K562 (cell line): Measurements from ENCODE around the gene AMIGO1. TPM values are rescaled to one million over a fixed set of nuclear protein-coding genes. Genes with fewer than 3 reads are reported as not detected.
A peak's percentile ranks its signal among the peaks of the same experiment; 100 is the strongest.

Experiments used
- CAMTA2 ChIP-seq: fragments of 250-450 bp; sonication (Bioruptor Pico); conservative IDR thresholded peaks from 2 replicates; pipeline ENCODE4 v1.5.1; 2022
- JUNB ChIP-seq: fragments of 450-650 bp; formaldehyde crosslinking; conservative IDR thresholded peaks from 2 replicates; pipeline ENCODE4 v1.4.0; 2020; ENCODE audit warnings: mild to moderate bottlenecking
- MBD2 ChIP-seq: sonication (generic); IDR thresholded peaks from 2 replicates; pipeline ENCODE4 v1.6.1; 2016; ENCODE audit warnings: low read depth, borderline replicate concordance
- MEF2D ChIP-seq: conservative IDR thresholded peaks from 2 replicates; pipeline ENCODE4 v1.6.1; 2016; ENCODE audit warnings: low read depth, missing genetic modification characterization, missing compliant biosample characterization
- OTX1 ChIP-seq: fragments of 450-650 bp; formaldehyde crosslinking; IDR thresholded peaks from 2 replicates; pipeline ENCODE4 v1.4.0; 2022; ENCODE audit warnings: mild to moderate bottlenecking
- PTTG1 ChIP-seq: fragments of 450-650 bp; IDR thresholded peaks from 2 replicates; pipeline ENCODE4 v1.6.1; 2016; ENCODE audit warnings: low read depth, mild to moderate bottlenecking, missing genetic modification characterization, missing compliant biosample characterization
- RBFOX2 ChIP-seq: fragments of 200-400 bp; formaldehyde crosslinking; IDR thresholded peaks from 2 replicates; pipeline ENCODE4 v1.6.1; 2017; ENCODE audit warnings: low read depth, mild to moderate bottlenecking, low read length, moderate library complexity
- TAF7 ChIP-seq: fragments of 450-650 bp; IDR thresholded peaks from 2 replicates; pipeline ENCODE4 v1.6.1; 2016; ENCODE audit warnings: missing genetic modification characterization, missing compliant biosample characterization
- YY1 ChIP-seq, 3 experiments: IDR thresholded peaks; 2 replicates each; pipeline ENCODE4 v1.6.1; 2011; ENCODE audit warnings: low read length in 2 of 3, mild to moderate bottlenecking in 2 of 3, moderate library complexity in 2 of 3, borderline replicate concordance in 1 of 3, control low read depth in 1 of 3, low read depth in 1 of 3; ENCODE audit not compliant: insufficient read depth in 3 of 3, insufficient replicate concordance in 2 of 3, control insufficient read depth in 1 of 3, insufficient read length in 1 of 3; ENCODE audit errors: extremely low read depth in 1 of 3
- ZBTB12 ChIP-seq: fragments of 250-450 bp; sonication (Bioruptor Pico); IDR thresholded peaks from 2 replicates; pipeline ENCODE4 v1.4.0; 2020
- ZKSCAN1 ChIP-seq: fragments of 150-350 bp; IDR thresholded peaks from 2 replicates; pipeline ENCODE4 v1.6.1; 2016; ENCODE audit warnings: low read depth, low read length
- ZNF121 ChIP-seq: sonication (generic); formaldehyde crosslinking; conservative IDR thresholded peaks from 2 replicates; pipeline ENCODE4 v1.8.0; 2022; ENCODE audit warnings: missing genetic modification reagents
- ZNF431 ChIP-seq: sonication (generic); formaldehyde crosslinking; IDR thresholded peaks from 2 replicates; pipeline ENCODE4 v1.8.0; 2022; ENCODE audit warnings: mild to moderate bottlenecking, missing genetic modification reagents
- ZNF707 ChIP-seq: fragments of 250-450 bp; sonication (Bioruptor Pico); conservative IDR thresholded peaks from 2 replicates; pipeline ENCODE4 v1.8.0; 2022; ENCODE audit warnings: inconsistent platforms, mild to moderate bottlenecking, moderate library complexity
- polyA plus RNA-seq, 8 experiments: library from polyadenylated mRNA; depleted of rRNA in 4 of 8; stranded (reverse) in 5 of 8; unstranded in 3 of 8; fragments of >200 nt; fragmentation: Nextera tagmentation in 2 of 8; fragmentation: Illumina TruSeq in 1 of 8; extraction: Ambion mirVana in 2 of 8; extraction: Trizol in 1 of 8; gene quantifications; 2 replicates each; pipeline versions ENCODE4 v1.2.1 to v1.2.3, GENCODE V29; 2011 to 2014; ENCODE audit warnings: inconsistent platforms in 1 of 8, missing spikeins in 1 of 8
- total RNA-seq, 7 experiments: library from RNA; depleted of rRNA in 6 of 7; stranded (reverse); fragments of >200 nt in 6 of 7; fragmentation: Illumina TruSeq in 2 of 7; extraction: Trizol in 2 of 7; gene quantifications; 2 replicates each; pipeline versions ENCODE4 v1.2.1 to v1.2.3, GENCODE V29; 2011 to 2021; ENCODE audit warnings: low replicate concordance in 1 of 7
- TF ChIP-seq, protein P1 (sequence below): fragments of 450-650 bp; IDR thresholded peaks from 2 replicates; pipeline ENCODE4 v1.6.1; 2016; ENCODE audit warnings: mild to moderate bottlenecking, moderate library complexity

Gene AMIGO1
- total and polyA plus RNA-seq, 9 of the 15 experiments (the other 6 are each of a cell fraction or from before 2014, with no cell fraction given) = 0.24 to 1.0 (median 0.54) TPM

- TF ChIP-seq MEF2D (tag) (no peak), MBD2 (no peak), CAMTA2 (CRISPR knock-in tag) (no peak), YY1 (IDR thresholded peaks at IDR 0.05; ENCODE audit: borderline replicate concordance in 1 of 3, control insufficient read depth in 1 of 3, extremely low read depth in 1 of 3, insufficient read depth in 3 of 3, insufficient read length in 1 of 3, insufficient replicate concordance in 2 of 3, low read depth in 1 of 3, low read length in 2 of 3) (peak; percentile 83 to 97 (median 91)), ZNF707 (no peak), RBFOX2 (no peak), ZNF431 (CRISPR knock-in tag) (no peak), ZBTB12 (no peak), ZNF121 (CRISPR knock-in tag) (no peak), ZKSCAN1 (no peak), PTTG1 (no peak), JUNB (CRISPR knock-in tag) (no peak), TAF7 (tag) (no peak), OTX1 (no peak)
- TF ChIP-seq, protein P1, sequence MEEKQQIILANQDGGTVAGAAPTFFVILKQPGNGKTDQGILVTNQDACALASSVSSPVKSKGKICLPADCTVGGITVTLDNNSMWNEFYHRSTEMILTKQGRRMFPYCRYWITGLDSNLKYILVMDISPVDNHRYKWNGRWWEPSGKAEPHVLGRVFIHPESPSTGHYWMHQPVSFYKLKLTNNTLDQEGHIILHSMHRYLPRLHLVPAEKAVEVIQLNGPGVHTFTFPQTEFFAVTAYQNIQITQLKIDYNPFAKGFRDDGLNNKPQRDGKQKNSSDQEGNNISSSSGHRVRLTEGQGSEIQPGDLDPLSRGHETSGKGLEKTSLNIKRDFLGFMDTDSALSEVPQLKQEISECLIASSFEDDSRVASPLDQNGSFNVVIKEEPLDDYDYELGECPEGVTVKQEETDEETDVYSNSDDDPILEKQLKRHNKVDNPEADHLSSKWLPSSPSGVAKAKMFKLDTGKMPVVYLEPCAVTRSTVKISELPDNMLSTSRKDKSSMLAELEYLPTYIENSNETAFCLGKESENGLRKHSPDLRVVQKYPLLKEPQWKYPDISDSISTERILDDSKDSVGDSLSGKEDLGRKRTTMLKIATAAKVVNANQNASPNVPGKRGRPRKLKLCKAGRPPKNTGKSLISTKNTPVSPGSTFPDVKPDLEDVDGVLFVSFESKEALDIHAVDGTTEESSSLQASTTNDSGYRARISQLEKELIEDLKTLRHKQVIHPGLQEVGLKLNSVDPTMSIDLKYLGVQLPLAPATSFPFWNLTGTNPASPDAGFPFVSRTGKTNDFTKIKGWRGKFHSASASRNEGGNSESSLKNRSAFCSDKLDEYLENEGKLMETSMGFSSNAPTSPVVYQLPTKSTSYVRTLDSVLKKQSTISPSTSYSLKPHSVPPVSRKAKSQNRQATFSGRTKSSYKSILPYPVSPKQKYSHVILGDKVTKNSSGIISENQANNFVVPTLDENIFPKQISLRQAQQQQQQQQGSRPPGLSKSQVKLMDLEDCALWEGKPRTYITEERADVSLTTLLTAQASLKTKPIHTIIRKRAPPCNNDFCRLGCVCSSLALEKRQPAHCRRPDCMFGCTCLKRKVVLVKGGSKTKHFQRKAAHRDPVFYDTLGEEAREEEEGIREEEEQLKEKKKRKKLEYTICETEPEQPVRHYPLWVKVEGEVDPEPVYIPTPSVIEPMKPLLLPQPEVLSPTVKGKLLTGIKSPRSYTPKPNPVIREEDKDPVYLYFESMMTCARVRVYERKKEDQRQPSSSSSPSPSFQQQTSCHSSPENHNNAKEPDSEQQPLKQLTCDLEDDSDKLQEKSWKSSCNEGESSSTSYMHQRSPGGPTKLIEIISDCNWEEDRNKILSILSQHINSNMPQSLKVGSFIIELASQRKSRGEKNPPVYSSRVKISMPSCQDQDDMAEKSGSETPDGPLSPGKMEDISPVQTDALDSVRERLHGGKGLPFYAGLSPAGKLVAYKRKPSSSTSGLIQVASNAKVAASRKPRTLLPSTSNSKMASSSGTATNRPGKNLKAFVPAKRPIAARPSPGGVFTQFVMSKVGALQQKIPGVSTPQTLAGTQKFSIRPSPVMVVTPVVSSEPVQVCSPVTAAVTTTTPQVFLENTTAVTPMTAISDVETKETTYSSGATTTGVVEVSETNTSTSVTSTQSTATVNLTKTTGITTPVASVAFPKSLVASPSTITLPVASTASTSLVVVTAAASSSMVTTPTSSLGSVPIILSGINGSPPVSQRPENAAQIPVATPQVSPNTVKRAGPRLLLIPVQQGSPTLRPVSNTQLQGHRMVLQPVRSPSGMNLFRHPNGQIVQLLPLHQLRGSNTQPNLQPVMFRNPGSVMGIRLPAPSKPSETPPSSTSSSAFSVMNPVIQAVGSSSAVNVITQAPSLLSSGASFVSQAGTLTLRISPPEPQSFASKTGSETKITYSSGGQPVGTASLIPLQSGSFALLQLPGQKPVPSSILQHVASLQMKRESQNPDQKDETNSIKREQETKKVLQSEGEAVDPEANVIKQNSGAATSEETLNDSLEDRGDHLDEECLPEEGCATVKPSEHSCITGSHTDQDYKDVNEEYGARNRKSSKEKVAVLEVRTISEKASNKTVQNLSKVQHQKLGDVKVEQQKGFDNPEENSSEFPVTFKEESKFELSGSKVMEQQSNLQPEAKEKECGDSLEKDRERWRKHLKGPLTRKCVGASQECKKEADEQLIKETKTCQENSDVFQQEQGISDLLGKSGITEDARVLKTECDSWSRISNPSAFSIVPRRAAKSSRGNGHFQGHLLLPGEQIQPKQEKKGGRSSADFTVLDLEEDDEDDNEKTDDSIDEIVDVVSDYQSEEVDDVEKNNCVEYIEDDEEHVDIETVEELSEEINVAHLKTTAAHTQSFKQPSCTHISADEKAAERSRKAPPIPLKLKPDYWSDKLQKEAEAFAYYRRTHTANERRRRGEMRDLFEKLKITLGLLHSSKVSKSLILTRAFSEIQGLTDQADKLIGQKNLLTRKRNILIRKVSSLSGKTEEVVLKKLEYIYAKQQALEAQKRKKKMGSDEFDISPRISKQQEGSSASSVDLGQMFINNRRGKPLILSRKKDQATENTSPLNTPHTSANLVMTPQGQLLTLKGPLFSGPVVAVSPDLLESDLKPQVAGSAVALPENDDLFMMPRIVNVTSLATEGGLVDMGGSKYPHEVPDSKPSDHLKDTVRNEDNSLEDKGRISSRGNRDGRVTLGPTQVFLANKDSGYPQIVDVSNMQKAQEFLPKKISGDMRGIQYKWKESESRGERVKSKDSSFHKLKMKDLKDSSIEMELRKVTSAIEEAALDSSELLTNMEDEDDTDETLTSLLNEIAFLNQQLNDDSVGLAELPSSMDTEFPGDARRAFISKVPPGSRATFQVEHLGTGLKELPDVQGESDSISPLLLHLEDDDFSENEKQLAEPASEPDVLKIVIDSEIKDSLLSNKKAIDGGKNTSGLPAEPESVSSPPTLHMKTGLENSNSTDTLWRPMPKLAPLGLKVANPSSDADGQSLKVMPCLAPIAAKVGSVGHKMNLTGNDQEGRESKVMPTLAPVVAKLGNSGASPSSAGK = no peak
These were observed 37.0 kb upstream of the AMIGO1 start (continued) for GRCh38 chr1:109546311-109547109.
